H1 (cell line): ENCODE measurements around the gene BPIFA2. TPM values are rescaled to one million over a fixed set of nuclear protein-coding genes. Genes with fewer than 3 reads are reported as not detected.
"Not testable (repeated sequence)": the region's sequence is repeated elsewhere in the genome, so short reads cannot be mapped to it uniquely, and the experiment has no call there.

ENCODE experiments used
- CTCF ChIA-PET: fragments of 300-600 bp; sonication (Branson Sonifier 250); formaldehyde crosslinking; loops from one replicate; lab custom pipeline; 2021; ENCODE audit not compliant: partially characterized antibody; lab: Charles Lee
- POLR2A ChIA-PET: fragments of 300-600 bp; sonication (Branson Sonifier 250); formaldehyde crosslinking; loops from one replicate; lab custom pipeline; 2021; ENCODE audit warnings: inconsistent platforms; ENCODE audit not compliant: partially characterized antibody; lab: Charles Lee
- DNase-seq, 2 experiments: peaks; one replicate each; pipeline versions ENCODE4 v3.0.0 to v3.0.0-alpha.2; 2010 to 2022; ENCODE audit warnings: low spot score in 2 of 2, low read depth in 1 of 2, mixed read lengths in 1 of 2
- FAIRE-seq: peaks from 2 replicates; lab custom pipeline; 2011; peaks lifted over from hg19 to GRCh38; lab: Jason Lieb, UNC
- H2AFZ ChIP-seq: 2 replicates; pipeline ENCODE4 v1.8.1; 2012; ENCODE audit warnings: low read length, inconsistent platforms
- H2AK5ac ChIP-seq: 2 replicates; pipeline ENCODE4 v1.6.1; 2013; ENCODE audit warnings: low read depth, low read length
- H2BK120ac ChIP-seq: replicated peaks from 2 replicates; pipeline ENCODE3; 2013; ENCODE audit warnings: low read depth, low read length, inconsistent platforms
- H2BK12ac ChIP-seq: 2 replicates; pipeline ENCODE4 v1.6.1; 2013; ENCODE audit warnings: low read depth, low read length
- H2BK15ac ChIP-seq: 2 replicates; pipeline ENCODE4 v1.6.1; 2013; ENCODE audit warnings: low read length
- H2BK20ac ChIP-seq: 2 replicates; pipeline ENCODE4 v1.6.1; 2013; ENCODE audit warnings: low read length
- H2BK5ac ChIP-seq: 2 replicates; pipeline ENCODE4 v1.6.1; 2013; ENCODE audit warnings: low read depth, low read length
- H3K14ac ChIP-seq: 2 replicates; pipeline ENCODE4 v1.6.1; 2013; ENCODE audit warnings: inconsistent platforms; ENCODE audit not compliant: insufficient read length
- H3K18ac ChIP-seq: 2 replicates; pipeline ENCODE4 v1.6.1; 2013; ENCODE audit warnings: low read length; ENCODE audit errors: extremely low read depth
- H3K23ac ChIP-seq: 2 replicates; pipeline ENCODE4 v1.6.1; 2013; ENCODE audit warnings: inconsistent platforms; ENCODE audit not compliant: insufficient read length
- H3K23me2 ChIP-seq: 2 replicates; pipeline ENCODE4 v1.6.1; 2013; ENCODE audit warnings: low read depth, low read length
- H3K27ac ChIP-seq: 2 replicates; pipeline ENCODE4 v1.6.1; 2011; ENCODE audit warnings: low read depth, low read length, inconsistent platforms
- H3K27me3 ChIP-seq, 4 experiments: replicated peaks in 1 of 4; 1 replicate in 1 of 4; 2 replicates in 3 of 4; pipeline versions ENCODE4 v1.6.1 to v1.8.1; 2011 to 2013; ENCODE audit warnings: low read length in 3 of 4, mild to moderate bottlenecking in 3 of 4, inconsistent platforms in 2 of 4, mixed read lengths in 2 of 4, moderate library complexity in 1 of 4; ENCODE audit not compliant: control insufficient read depth in 3 of 4, insufficient read depth in 3 of 4; ENCODE audit errors: extremely low read depth in 1 of 4
- H3K36me3 ChIP-seq, 4 experiments: 2 replicates each; pipeline versions ENCODE4 v1.6.1 to v1.8.1; 2011 to 2013; ENCODE audit warnings: mild to moderate bottlenecking in 4 of 4, low read length in 3 of 4, moderate library complexity in 2 of 4, control low read depth in 1 of 4, inconsistent platforms in 1 of 4; ENCODE audit not compliant: insufficient read depth in 4 of 4, control insufficient read depth in 2 of 4
- H3K4ac ChIP-seq: replicated peaks from 2 replicates; pipeline ENCODE3; 2013; ENCODE audit warnings: low read length, low read depth, mixed read lengths, inconsistent platforms; ENCODE audit not compliant: insufficient read length
- H3K4me1 ChIP-seq, 4 experiments: replicated peaks in 1 of 4; 1 replicate in 1 of 4; 2 replicates in 3 of 4; pipeline versions ENCODE4 v1.6.1 to v1.8.1; 2011 to 2013; ENCODE audit warnings: low read length in 3 of 4, inconsistent platforms in 2 of 4, mixed read lengths in 1 of 4; ENCODE audit not compliant: insufficient read depth in 4 of 4, control insufficient read depth in 3 of 4
- H3K4me2 ChIP-seq, 2 experiments: 2 replicates each; pipeline versions ENCODE4 v1.6.1 to v1.8.1; 2011 to 2013; ENCODE audit warnings: low read depth in 2 of 2, low read length in 2 of 2, control low read depth in 1 of 2, inconsistent platforms in 1 of 2, mild to moderate bottlenecking in 1 of 2; ENCODE audit not compliant: insufficient read depth in 1 of 2
- H3K4me3 ChIP-seq, 4 experiments: fragments of 200-600, 300-600 bp in 1 of 4; sonication (generic), shearing (Covaris generic), sonication (Bioruptor Twin) in 1 of 4; 2 replicates each; pipeline versions ENCODE4 v1.5.1 to v1.8.1; 2011 to 2016; ENCODE audit warnings: low read length in 4 of 4, low read depth in 3 of 4, control low read depth in 2 of 4, inconsistent platforms in 2 of 4, mild to moderate bottlenecking in 2 of 4, mixed read lengths in 1 of 4, moderate library complexity in 1 of 4; ENCODE audit not compliant: insufficient read depth in 2 of 4; ENCODE audit errors: extremely low read depth in 1 of 4
- H3K56ac ChIP-seq: replicated peaks from 2 replicates; pipeline ENCODE3; 2013; ENCODE audit warnings: low read depth, mild to moderate bottlenecking, mixed read lengths, low read length, inconsistent platforms; ENCODE audit not compliant: insufficient read length
- H3K79me1 ChIP-seq: 2 replicates; pipeline ENCODE4 v1.6.1; 2013; ENCODE audit warnings: low read depth, low read length, control low read depth
- H3K79me2 ChIP-seq, 2 experiments: 2 replicates each; pipeline versions ENCODE4 v1.6.1 to v1.8.1; 2012 to 2013; ENCODE audit warnings: low read length in 2 of 2, mild to moderate bottlenecking in 2 of 2, inconsistent platforms in 1 of 2; ENCODE audit not compliant: insufficient read depth in 2 of 2, control insufficient read depth in 1 of 2
- H3K9ac ChIP-seq, 4 experiments: replicated peaks in 1 of 4; 1 replicate in 1 of 4; 2 replicates in 3 of 4; pipeline versions ENCODE4 v1.6.1 to v1.8.1; 2011 to 2013; ENCODE audit warnings: low read depth in 3 of 4, low read length in 3 of 4, control low read depth in 2 of 4, mild to moderate bottlenecking in 2 of 4, moderate library complexity in 2 of 4, inconsistent platforms in 1 of 4; ENCODE audit errors: extremely low read depth in 1 of 4
- H3K9me3 ChIP-seq, 2 experiments: 2 replicates each; pipeline versions ENCODE4 v1.6.1 to v1.8.1; 2012 to 2013; ENCODE audit warnings: mild to moderate bottlenecking in 2 of 2, moderate library complexity in 2 of 2, control low read depth in 1 of 2, inconsistent platforms in 1 of 2, low read depth in 1 of 2, low read length in 1 of 2, mixed read lengths in 1 of 2; ENCODE audit not compliant: insufficient read depth in 2 of 2
- H4K20me1 ChIP-seq, 2 experiments: replicated peaks in 1 of 2; 2 replicates each; pipeline versions ENCODE3 to v1.8.1; 2011 to 2013; ENCODE audit warnings: inconsistent platforms in 2 of 2, low read length in 2 of 2, mild to moderate bottlenecking in 1 of 2; ENCODE audit not compliant: insufficient read depth in 2 of 2, control insufficient read depth in 1 of 2
- H4K5ac ChIP-seq: 2 replicates; pipeline ENCODE4 v1.6.1; 2013; ENCODE audit warnings: low read length, low read depth, mixed read lengths, inconsistent platforms; ENCODE audit not compliant: insufficient read length
- H4K8ac ChIP-seq: 2 replicates; pipeline ENCODE4 v1.8.0; 2013; ENCODE audit warnings: mild to moderate bottlenecking, moderate library complexity, low read length, inconsistent platforms; ENCODE audit not compliant: insufficient read depth; ENCODE audit errors: extremely low read depth
- H4K91ac ChIP-seq: replicated peaks from 2 replicates; pipeline ENCODE3; 2013; ENCODE audit warnings: low read length, mixed read lengths, inconsistent platforms; ENCODE audit not compliant: insufficient read length
- WGBS, 2 experiments: shearing (Covaris generic) in 1 of 2; methylation state at CpG; one replicate each; pipeline versions ENCODE4 v1.1.6 to v1.1.7; 2013 to 2015; ENCODE audit warnings: low lambda C conversion rate in 2 of 2, mixed read lengths in 2 of 2, inconsistent platforms in 1 of 2, low coverage in 1 of 2, missing lambda C conversion rate in 1 of 2; ENCODE audit not compliant: insufficient replicate concordance in 2 of 2, insufficient coverage in 1 of 2, insufficient read length in 1 of 2; ENCODE audit errors: extremely low coverage in 1 of 2, missing lambda C conversion rate in 1 of 2; 5-methylcytosine and 5-hydroxymethylcytosine counted together
- polyA plus RNA-seq, 7 experiments: library from polyadenylated mRNA; depleted of rRNA in 3 of 7; stranded (reverse) in 5 of 7; unstranded in 2 of 7; fragments of >200 nt in 5 of 7; fragments of 200-250 nt in 2 of 7; gene quantifications; 1 replicate in 5 of 7; 2 replicates in 1 of 7; 4 replicates in 1 of 7; pipeline versions ENCODE4 v1.2.1 to v1.2.3, GENCODE V29; 2011 to 2013; ENCODE audit warnings: missing spikeins in 2 of 7, mixed read lengths in 2 of 7
- total RNA-seq: library from RNA; stranded (reverse); fragmentation: NEBNext Ultra II Directional; extraction: Animal tissue kit (Norgen Biotek cat#: 25700); gene quantifications from 2 replicates; pipeline ENCODE4 v1.2.1, GENCODE V29; 2021

The BPIFA2 gene
- total and polyA plus RNA-seq, 2 of the 8 experiments (the other 6 are each of a cell fraction or from before 2014, with no cell fraction given) = not detected

GRCh38 chr20:33122297-33122696 lies 45.7 kb upstream of the BPIFA2 start:
- H2BK5ac ChIP-seq, H3K9me3 ChIP-seq, H2BK120ac ChIP-seq, H4K8ac ChIP-seq, H2AFZ ChIP-seq, H3K4me3 ChIP-seq, H2BK15ac ChIP-seq, H3K23ac ChIP-seq, FAIRE-seq, DNase-seq, H3K4ac ChIP-seq, H3K27ac ChIP-seq, H3K14ac ChIP-seq, H2AK5ac ChIP-seq, H3K23me2 ChIP-seq, H3K79me2 ChIP-seq, H2BK20ac ChIP-seq, H2BK12ac ChIP-seq, H3K4me2 ChIP-seq, H3K18ac ChIP-seq, H3K9ac ChIP-seq, H3K27me3 ChIP-seq, CTCF ChIA-PET, H3K79me1 ChIP-seq, H3K4me1 ChIP-seq, POLR2A ChIA-PET, H4K5ac ChIP-seq, H4K20me1 ChIP-seq, H4K91ac ChIP-seq, H3K56ac ChIP-seq, H3K36me3 ChIP-seq: not testable (repeated sequence)
- WGBS, 2 experiments = 79% methylated on average over 1 of the region's 1 CpG; no CpG with 5 or more reads in 1 of the 2 experiments
